ENCODE results near the gene EYS.

Gene EYS

DNA sequence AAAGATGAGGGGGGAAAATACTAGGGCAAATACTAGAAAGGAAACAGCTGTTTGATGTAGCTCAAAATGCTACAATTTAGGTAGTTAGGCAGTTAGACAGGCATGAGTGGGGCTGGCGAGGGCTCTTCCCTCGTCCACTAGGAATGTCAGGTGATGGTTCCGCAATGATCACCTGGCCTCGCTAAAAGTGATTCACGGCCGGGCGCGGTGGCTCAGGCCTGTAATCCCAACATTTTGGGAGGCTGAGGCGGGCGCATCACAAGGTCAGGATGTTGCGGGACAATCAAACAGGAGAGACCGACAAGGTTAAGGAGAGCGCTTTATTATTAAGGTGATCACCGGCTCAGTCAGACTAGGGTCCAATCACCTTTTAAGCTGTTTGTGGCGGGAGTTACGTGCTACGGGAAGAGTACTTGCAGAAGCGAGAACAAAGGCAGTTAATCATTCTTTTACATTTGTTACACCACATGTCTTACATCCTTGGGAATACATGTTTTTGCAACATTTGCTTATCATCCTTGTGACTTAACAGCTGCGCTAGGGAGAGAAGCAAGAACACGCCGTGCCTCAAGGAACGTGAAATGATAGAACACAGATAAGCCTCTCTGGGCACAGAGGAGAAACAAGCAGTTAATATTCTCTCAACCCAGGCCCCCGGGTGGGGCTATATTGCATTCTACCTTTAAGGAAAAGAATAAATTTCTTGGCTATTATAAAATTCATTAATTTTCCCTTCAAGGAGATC lies 1025.4 kb downstream of the EYS start:
- H3K27me3 ChIP-seq (ENCODE audit: insufficient read depth, low read length, poor library complexity, severe bottlenecking), result no peaks in the 10 kb centered on the region
- no peaks in the 10 kb centered on the region for H3K4me1 ChIP-seq (ENCODE audit: insufficient read depth, low read length, poor library complexity, severe bottlenecking)
- no peaks in the 10 kb centered on the region for H3K36me3 ChIP-seq (ENCODE audit: insufficient read depth, low read length)
- no peaks in the 10 kb centered on the region for H3K9me3 ChIP-seq (ENCODE audit: insufficient read depth, low read depth, low read length)
- no peak overlapping the region for H3K4me2 ChIP-seq (ENCODE audit: low read depth, low read length, poor library complexity, severe bottlenecking)
- no peaks in the 10 kb centered on the region for H3F3A ChIP-seq (ENCODE audit: low read depth)
- no peak overlapping the region for H3K4me3 ChIP-seq (ENCODE audit: low read length, poor library complexity, severe bottlenecking)
- TF ChIP-seq, protein P1, sequence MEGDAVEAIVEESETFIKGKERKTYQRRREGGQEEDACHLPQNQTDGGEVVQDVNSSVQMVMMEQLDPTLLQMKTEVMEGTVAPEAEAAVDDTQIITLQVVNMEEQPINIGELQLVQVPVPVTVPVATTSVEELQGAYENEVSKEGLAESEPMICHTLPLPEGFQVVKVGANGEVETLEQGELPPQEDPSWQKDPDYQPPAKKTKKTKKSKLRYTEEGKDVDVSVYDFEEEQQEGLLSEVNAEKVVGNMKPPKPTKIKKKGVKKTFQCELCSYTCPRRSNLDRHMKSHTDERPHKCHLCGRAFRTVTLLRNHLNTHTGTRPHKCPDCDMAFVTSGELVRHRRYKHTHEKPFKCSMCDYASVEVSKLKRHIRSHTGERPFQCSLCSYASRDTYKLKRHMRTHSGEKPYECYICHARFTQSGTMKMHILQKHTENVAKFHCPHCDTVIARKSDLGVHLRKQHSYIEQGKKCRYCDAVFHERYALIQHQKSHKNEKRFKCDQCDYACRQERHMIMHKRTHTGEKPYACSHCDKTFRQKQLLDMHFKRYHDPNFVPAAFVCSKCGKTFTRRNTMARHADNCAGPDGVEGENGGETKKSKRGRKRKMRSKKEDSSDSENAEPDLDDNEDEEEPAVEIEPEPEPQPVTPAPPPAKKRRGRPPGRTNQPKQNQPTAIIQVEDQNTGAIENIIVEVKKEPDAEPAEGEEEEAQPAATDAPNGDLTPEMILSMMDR (conservative IDR thresholded peaks at IDR 0.05; ENCODE audit: low read length), result no peak
- TF ChIP-seq EZH2phosphoT487 (IDR thresholded peaks at IDR 0.05; ENCODE audit: borderline replicate concordance), result no peak
- no peaks in the 10 kb centered on the region for H3K9me2 ChIP-seq (replicated peaks; ENCODE audit: low read depth, low read length)
- no peak overlapping the region for H2AFZ ChIP-seq (ENCODE audit: low read length)
- no peaks in the 10 kb centered on the region for H3K79me2 ChIP-seq (ENCODE audit: insufficient read depth, low read length)
- no peaks in the 10 kb centered on the region for H4K20me1 ChIP-seq (ENCODE audit: insufficient read depth, low read length, poor library complexity, severe bottlenecking)
- H3K9ac ChIP-seq (ENCODE audit: low read depth, low read length, poor library complexity, severe bottlenecking), result no peak overlapping the region

DNA sequence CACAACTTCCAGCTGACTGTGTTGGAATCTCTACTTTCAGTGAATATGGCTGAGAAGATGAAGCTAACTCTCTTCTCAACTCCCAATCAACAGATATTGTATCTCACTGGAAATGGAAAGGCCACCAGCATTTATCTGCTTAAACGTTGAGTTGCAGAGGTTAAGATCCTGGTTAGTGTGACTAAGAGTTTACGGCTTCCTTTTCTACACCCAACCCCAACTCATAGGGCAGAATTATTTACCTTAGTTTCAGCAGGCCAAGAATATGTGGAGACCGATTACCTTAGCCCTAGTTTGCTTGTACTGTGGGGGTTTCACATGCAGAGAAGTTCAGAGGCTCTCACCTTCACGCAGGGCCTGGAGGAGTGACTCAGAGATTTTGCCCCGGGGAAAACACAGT lies 1026.6 kb downstream of the EYS start:
- Histone ChIP-seq H3K4me2 (ENCODE audit: low read depth, low read length, poor library complexity, severe bottlenecking) (no peak overlapping the region), H3K4me3 (ENCODE audit: low read length, poor library complexity, severe bottlenecking) (no peak overlapping the region), H3K9me3 (ENCODE audit: insufficient read depth, low read depth, low read length) (no peaks in the 10 kb centered on the region), H4K20me1 (ENCODE audit: insufficient read depth, low read length, poor library complexity, severe bottlenecking) (no peaks in the 10 kb centered on the region), H3K27me3 (ENCODE audit: insufficient read depth, low read length, poor library complexity, severe bottlenecking) (no peaks in the 10 kb centered on the region), H3K36me3 (ENCODE audit: insufficient read depth, low read length) (no peaks in the 10 kb centered on the region), H3K9ac (ENCODE audit: low read depth, low read length, poor library complexity, severe bottlenecking) (no peak overlapping the region), H3K9me2 (replicated peaks; ENCODE audit: low read depth, low read length) (no peaks in the 10 kb centered on the region), H2AFZ (ENCODE audit: low read length) (no peak overlapping the region), H3F3A (ENCODE audit: low read depth) (no peaks in the 10 kb centered on the region), H3K4me1 (ENCODE audit: insufficient read depth, low read length, poor library complexity, severe bottlenecking) (no peaks in the 10 kb centered on the region), H3K79me2 (ENCODE audit: insufficient read depth, low read length) (no peaks in the 10 kb centered on the region)
- TF ChIP-seq, protein P1 (conservative IDR thresholded peaks at IDR 0.05; ENCODE audit: low read length), result no peak

DNA sequence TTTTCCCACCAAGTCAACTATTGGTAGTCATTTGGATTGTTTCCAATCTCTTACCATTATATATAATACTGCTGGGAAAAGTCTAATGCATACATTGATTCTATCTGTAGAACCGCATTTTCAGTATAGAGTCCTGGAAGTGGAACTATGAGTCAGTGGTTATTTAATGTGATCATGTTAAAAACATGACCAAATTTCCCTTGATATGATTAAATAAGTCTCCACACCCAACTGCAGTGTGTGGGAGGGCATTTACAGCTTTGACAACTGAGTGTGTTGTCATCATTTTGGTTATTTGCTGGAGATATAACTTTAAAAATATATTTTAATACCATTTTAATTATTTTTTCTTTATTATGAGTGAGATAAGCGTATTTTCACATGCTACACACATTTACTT lies 1027.6 kb downstream of the EYS start:
- no peaks in the 10 kb centered on the region for H3K9me2 ChIP-seq (replicated peaks; ENCODE audit: low read depth, low read length)
- no peaks in the 10 kb centered on the region for H3K9me3 ChIP-seq (ENCODE audit: insufficient read depth, low read depth, low read length)
- TF ChIP-seq EZH2phosphoT487 (IDR thresholded peaks at IDR 0.05; ENCODE audit: borderline replicate concordance), result no peak
- TF ChIP-seq, protein P1 (conservative IDR thresholded peaks at IDR 0.05; ENCODE audit: low read length), result no peak
- no peaks in the 10 kb centered on the region for H3K4me1 ChIP-seq (ENCODE audit: insufficient read depth, low read length, poor library complexity, severe bottlenecking)
- no peaks in the 10 kb centered on the region for H4K20me1 ChIP-seq (ENCODE audit: insufficient read depth, low read length, poor library complexity, severe bottlenecking)
- H3K9ac ChIP-seq (ENCODE audit: low read depth, low read length, poor library complexity, severe bottlenecking), result no peak overlapping the region
- H3F3A ChIP-seq (ENCODE audit: low read depth), result no peaks in the 10 kb centered on the region
- no peaks in the 10 kb centered on the region for H3K27me3 ChIP-seq (ENCODE audit: insufficient read depth, low read length, poor library complexity, severe bottlenecking)
- H3K79me2 ChIP-seq (ENCODE audit: insufficient read depth, low read length), result no peaks in the 10 kb centered on the region
- no peak overlapping the region for H2AFZ ChIP-seq (ENCODE audit: low read length)
- H3K4me3 ChIP-seq (ENCODE audit: low read length, poor library complexity, severe bottlenecking), result no peak overlapping the region
- H3K4me2 ChIP-seq (ENCODE audit: low read depth, low read length, poor library complexity, severe bottlenecking), result no peak overlapping the region
- H3K36me3 ChIP-seq (ENCODE audit: insufficient read depth, low read length), result no peaks in the 10 kb centered on the region

Measured in Loucy (cell line).